Tibial artery (tissue), 4 donors: ENCODE results near the gene SLC30A7.
"Not testable (repeated sequence)": the region's sequence is repeated elsewhere in the genome, so short reads cannot be mapped to it uniquely, and the experiment has no call there.

Experiments used
- DNase-seq, 2 donors: peaks; one replicate each; pipeline ENCODE4 v3.0.0-alpha.2; 2019
- H3K27ac ChIP-seq, 2 donors: fragments of 200-600 bp; sonication (generic) in 1 of 2; 1 replicate in 1 of 2; 2 replicates in 1 of 2; pipeline ENCODE4 v1.5.1; 2018 to 2019; ENCODE audit warnings: mild to moderate bottlenecking in 1 of 2
- H3K27me3 ChIP-seq, 2 donors: fragments of 200-600 bp; sonication (generic) in 1 of 2; one replicate each; pipeline versions ENCODE4 v1.5.1 to v1.6.0; 2016 to 2019
- H3K36me3 ChIP-seq, 3 donors: fragments of 200-600 bp; sonication (generic) in 2 of 3; one replicate each; pipeline ENCODE4 v1.5.1; 2016 to 2019; ENCODE audit warnings: mild to moderate bottlenecking in 2 of 3
- H3K4me1 ChIP-seq, 4 donors: fragments of 200-600 bp; sonication (generic) in 2 of 4; 1 replicate in 3 of 4; 2 replicates in 1 of 4; pipeline ENCODE4 v1.5.1; 2016 to 2019
- H3K4me3 ChIP-seq, 2 donors: fragments of 200-600 bp; sonication (generic) in 1 of 2; 1 replicate in 1 of 2; 2 replicates in 1 of 2; pipeline ENCODE4 v1.5.1; 2018 to 2019; ENCODE audit warnings: mild to moderate bottlenecking in 2 of 2
- H3K9me3 ChIP-seq, 3 donors: fragments of 200-600 bp; sonication (generic) in 1 of 3; one replicate each; pipeline ENCODE4 v1.5.1; 2016 to 2019
- CTCF ChIP-seq, 2 experiments: fragments of 200-600 bp in 1 of 2; fragments of 450-650 bp in 1 of 2; IDR thresholded peaks; one replicate each; pipeline ENCODE4 v1.5.1; 2017 to 2019; ENCODE audit warnings: antibody characterized with exemption in 2 of 2, mild to moderate bottlenecking in 1 of 2, moderate library complexity in 1 of 2
- intact Hi-C: fragments of 100-400 bp; cut with DNase I; formaldehyde crosslinking; loops from one replicate; pipeline ENCODE4 v1.15.0; 2023; ENCODE audit warnings: low total_unique reads

SLC30A7 gene

GRCh38 chr1:100941098-100941527 lies 45.2 kb downstream of the SLC30A7 start:
- Histone ChIP-seq H3K4me1 (no peaks in the 10 kb centered on the region), H3K4me3 (no peak overlapping the region), H3K27ac (no peak overlapping the region), H3K27me3 (no peaks in the 10 kb centered on the region), H3K9me3 (no peaks in the 10 kb centered on the region), H3K36me3 (peaks cover 9 to 36% (median 12%) of the 10 kb centered on the region in 3 donors)
- DNase-seq, result no peak
- intact Hi-C loops, result no loop called here
- TF ChIP-seq CTCF (IDR thresholded peaks at IDR 0.05), result no peak

GRCh38 chr1:100941580-100942216 lies 45.8 kb downstream of the SLC30A7 start:
- H3K4me3 ChIP-seq, result no peak overlapping the region
- no peak for TF ChIP-seq CTCF (IDR thresholded peaks at IDR 0.05)
- H3K36me3 ChIP-seq, result peaks cover 9 to 36% (median 12%) of the 10 kb centered on the region in 3 donors
- no peak for DNase-seq
- intact Hi-C loops, result no loop called here
- no peaks in the 10 kb centered on the region for H3K9me3 ChIP-seq
- no peaks in the 10 kb centered on the region for H3K4me1 ChIP-seq
- no peak overlapping the region for H3K27ac ChIP-seq
- no peaks in the 10 kb centered on the region for H3K27me3 ChIP-seq

GRCh38 chr1:100942304-100943046 lies 46.6 kb downstream of the SLC30A7 start:
- H3K27ac ChIP-seq, result no peak overlapping the region
- no peak for TF ChIP-seq CTCF (IDR thresholded peaks at IDR 0.05)
- no peaks in the 10 kb centered on the region for H3K27me3 ChIP-seq
- no peaks in the 10 kb centered on the region for H3K4me1 ChIP-seq
- peaks cover 9 to 36% (median 12%) of the 10 kb centered on the region in 3 donors for H3K36me3 ChIP-seq
- DNase-seq, result no peak
- no peaks in the 10 kb centered on the region for H3K9me3 ChIP-seq
- intact Hi-C loops, result no loop called here
- no peak overlapping the region for H3K4me3 ChIP-seq

GRCh38 chr1:100943533-100943932 lies 47.6 kb downstream of the SLC30A7 start:
- Histone ChIP-seq H3K27me3 (no peaks in the 10 kb centered on the region), H3K4me3 (no peak overlapping the region), H3K9me3 (peaks cover 0 to 3% (median 0%) of the 10 kb centered on the region in 3 donors), H3K4me1 (no peaks in the 10 kb centered on the region), H3K36me3 (peaks cover 12 to 34% (median 13%) of the 10 kb centered on the region in 3 donors), H3K27ac (no peak overlapping the region)
- no peak for DNase-seq
- no peak for TF ChIP-seq CTCF (IDR thresholded peaks at IDR 0.05)
- intact Hi-C loops, result no loop called here

- H3K9me3 ChIP-seq, intact Hi-C loops, H3K4me3 ChIP-seq, DNase-seq, H3K27ac ChIP-seq, H3K27me3 ChIP-seq: not testable (repeated sequence)
- Histone ChIP-seq H3K36me3 (peaks cover 15 to 24% (median 16%) of the 10 kb centered on the region in 3 donors), H3K4me1 (peaks cover 0 to 21% (median 5%) of the 10 kb centered on the region in 4 donors)
Measured at GRCh38 chr1:100946064-100946463, 50.2 kb downstream of the SLC30A7 start.

- DNase-seq, H3K4me3 ChIP-seq, H3K27me3 ChIP-seq, intact Hi-C loops, H3K9me3 ChIP-seq, H3K27ac ChIP-seq: not testable (repeated sequence)
- H3K4me1 ChIP-seq, result peaks cover 0 to 22% (median 5%) of the 10 kb centered on the region in 4 donors
- peaks cover 7 to 21% (median 11%) of the 10 kb centered on the region in 3 donors for H3K36me3 ChIP-seq
Measured at GRCh38 chr1:100947816-100948215, 51.9 kb downstream of the SLC30A7 start.

- intact Hi-C loops, H3K4me3 ChIP-seq, H3K27ac ChIP-seq, H3K9me3 ChIP-seq, DNase-seq, H3K27me3 ChIP-seq: not testable (repeated sequence)
- peaks cover 7 to 14% (median 11%) of the 10 kb centered on the region in 3 donors for H3K36me3 ChIP-seq
- peaks cover 0 to 22% (median 5%) of the 10 kb centered on the region in 4 donors for H3K4me1 ChIP-seq
Measured at GRCh38 chr1:100948721-100949405, 53.0 kb downstream of the SLC30A7 start.

- H3K27ac ChIP-seq, intact Hi-C loops, H3K27me3 ChIP-seq, H3K9me3 ChIP-seq, DNase-seq, H3K4me3 ChIP-seq: not testable (repeated sequence)
- Histone ChIP-seq H3K4me1 (peaks cover 0 to 22% (median 5%) of the 10 kb centered on the region in 4 donors), H3K36me3 (peaks cover 7 to 14% (median 11%) of the 10 kb centered on the region in 3 donors)
Measured at GRCh38 chr1:100949515-100950158, 53.7 kb downstream of the SLC30A7 start.
